HepG2 (cell line): ENCODE measurements around the gene STX1B. TPM values are rescaled to one million over a fixed set of nuclear protein-coding genes. Genes with fewer than 3 reads are reported as not detected.

ENCODE experiments used
- ATF1 ChIP-seq: IDR thresholded peaks from 2 replicates; pipeline ENCODE4 v1.6.1; 2016; ENCODE audit warnings: mild to moderate bottlenecking, control low read depth
- GPN1 ChIP-seq: sonication (generic); formaldehyde crosslinking; IDR thresholded peaks from 2 replicates; pipeline ENCODE4 v1.5.1; 2020; ENCODE audit warnings: missing genetic modification reagents, borderline replicate concordance
- HDAC1 ChIP-seq: sonication (generic); formaldehyde crosslinking; IDR thresholded peaks from 2 replicates; pipeline ENCODE4 v1.5.1; 2020; ENCODE audit warnings: mild to moderate bottlenecking, missing genetic modification reagents
- KDM6A ChIP-seq: IDR thresholded peaks from 2 replicates; pipeline ENCODE4 v1.6.1; 2016; ENCODE audit warnings: low read depth
- MZF1 ChIP-seq: sonication (generic); formaldehyde crosslinking; IDR thresholded peaks from 2 replicates; pipeline ENCODE4 v1.8.1; 2023; ENCODE audit warnings: mild to moderate bottlenecking, missing genetic modification reagents, borderline replicate concordance
- NFIC ChIP-seq: IDR thresholded peaks from 2 replicates; pipeline ENCODE4 v1.6.1; 2012; ENCODE audit warnings: mild to moderate bottlenecking, low read length, inconsistent platforms
- SALL2 ChIP-seq: sonication (generic); formaldehyde crosslinking; IDR thresholded peaks from 2 replicates; pipeline ENCODE4 v1.8.1; 2023; ENCODE audit warnings: mild to moderate bottlenecking, missing genetic modification reagents, inconsistent platforms
- TBX2 ChIP-seq: sonication (generic); formaldehyde crosslinking; IDR thresholded peaks from 2 replicates; pipeline ENCODE4 v1.5.0; 2020; ENCODE audit warnings: missing genetic modification reagents, mild to moderate bottlenecking, borderline replicate concordance
- ZBTB20 ChIP-seq: sonication (generic); formaldehyde crosslinking; IDR thresholded peaks from 2 replicates; pipeline ENCODE4 v1.8.1; 2023; ENCODE audit warnings: missing genetic modification reagents, low read depth, mild to moderate bottlenecking, borderline replicate concordance
- ZGPAT ChIP-seq: IDR thresholded peaks from 2 replicates; pipeline ENCODE4 v1.6.1; 2016; ENCODE audit warnings: mild to moderate bottlenecking
- ZMYM3 ChIP-seq: sonication (generic); formaldehyde crosslinking; IDR thresholded peaks from 2 replicates; pipeline ENCODE4 v1.5.1; 2020; ENCODE audit warnings: mild to moderate bottlenecking, missing genetic modification reagents
- ZNF230 ChIP-seq: sonication (generic); formaldehyde crosslinking; IDR thresholded peaks from 2 replicates; pipeline ENCODE4 v1.4.0; 2020; ENCODE audit warnings: mild to moderate bottlenecking, missing genetic modification reagents
- ZNF619 ChIP-seq: sonication (generic); formaldehyde crosslinking; IDR thresholded peaks from 2 replicates; pipeline ENCODE4 v1.4.0; 2020; ENCODE audit warnings: mild to moderate bottlenecking, missing genetic modification reagents
- polyA plus RNA-seq, 8 experiments: library from polyadenylated mRNA; depleted of rRNA in 3 of 8; stranded (reverse) in 7 of 8; unstranded in 1 of 8; fragments of >200 nt; fragmentation: Illumina TruSeq in 4 of 8; extraction: Trizol in 4 of 8; gene quantifications; 2 replicates each; pipeline versions ENCODE4 v1.2.1 to v1.2.3, GENCODE V29; 2011 to 2016; ENCODE audit warnings: low read depth in 4 of 8, missing spikeins in 1 of 8, mixed read lengths in 1 of 8; ENCODE audit not compliant: insufficient read depth in 1 of 8
- total RNA-seq, 5 experiments: library from RNA; depleted of rRNA; stranded (reverse); fragments of >200 nt; fragmentation: Illumina TruSeq; extraction: Trizol; gene quantifications; 2 replicates each; pipeline ENCODE4 v1.2.3, GENCODE V29; 2016; ENCODE audit warnings: low read depth in 1 of 5
- TF ChIP-seq, protein P1 (sequence below): sonication (generic); formaldehyde crosslinking; IDR thresholded peaks from 2 replicates; pipeline ENCODE4 v1.4.0; 2020; ENCODE audit warnings: missing genetic modification reagents, borderline replicate concordance
- TF ChIP-seq, protein P2 (sequence below): sonication (generic); formaldehyde crosslinking; IDR thresholded peaks from 2 replicates; pipeline ENCODE4 v1.4.0; 2020; ENCODE audit warnings: low read depth, mild to moderate bottlenecking, missing genetic modification reagents
- TF ChIP-seq, protein P3 (sequence below): conservative IDR thresholded peaks from 2 replicates; pipeline ENCODE4 v1.6.1; 2018; ENCODE audit warnings: missing genetic modification reagents
- TF ChIP-seq, protein P4 (sequence below): IDR thresholded peaks from 2 replicates; pipeline ENCODE4 v1.6.1; 2012; ENCODE audit warnings: low read length, improper control_type of control experiment

Gene STX1B
- total and polyA plus RNA-seq, 2 of the 13 experiments (the other 11 are each of a cell fraction or from before 2014, with no cell fraction given) = 2.1 to 3.0 TPM

DNA sequence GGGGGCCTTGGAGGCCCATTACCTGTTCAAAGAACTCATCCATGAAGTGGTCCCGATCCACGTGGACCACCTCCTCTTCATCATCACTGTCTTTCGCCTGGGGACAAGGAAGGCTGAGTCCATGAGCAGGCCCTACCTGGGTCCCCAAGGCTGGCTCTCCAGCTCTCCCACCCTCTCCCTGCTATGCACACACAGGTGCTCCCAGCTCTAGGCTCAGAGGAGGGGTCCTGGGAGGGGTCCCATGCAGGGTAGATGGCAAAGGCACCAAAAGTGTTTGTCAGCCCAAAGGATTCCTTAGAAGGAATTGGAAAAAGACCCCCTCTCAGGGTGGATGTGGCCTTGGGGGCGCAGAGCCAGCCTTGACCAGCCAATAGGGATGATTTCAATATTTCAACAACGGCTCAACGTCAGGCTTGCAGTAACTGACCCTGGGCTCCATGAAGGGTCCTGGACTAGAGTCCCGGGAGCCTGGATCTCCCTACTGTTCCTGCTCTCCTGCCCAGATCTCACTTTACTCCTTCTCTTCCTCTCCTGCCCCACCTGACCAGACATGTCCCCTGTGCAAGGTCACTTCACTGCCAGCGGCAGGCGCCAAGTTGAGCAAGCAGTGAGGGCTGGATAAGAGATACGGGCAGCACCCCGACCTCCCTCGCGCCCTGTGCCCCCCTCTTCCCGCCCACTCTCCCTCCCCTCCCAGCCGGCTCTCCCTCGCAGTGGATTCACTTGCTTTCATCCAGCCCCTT, 8.8 kb downstream of the STX1B start (continued):
- TF ChIP-seq ZMYM3 (CRISPR knock-in tag) = peak; percentile 76
- TF ChIP-seq, protein P1, sequence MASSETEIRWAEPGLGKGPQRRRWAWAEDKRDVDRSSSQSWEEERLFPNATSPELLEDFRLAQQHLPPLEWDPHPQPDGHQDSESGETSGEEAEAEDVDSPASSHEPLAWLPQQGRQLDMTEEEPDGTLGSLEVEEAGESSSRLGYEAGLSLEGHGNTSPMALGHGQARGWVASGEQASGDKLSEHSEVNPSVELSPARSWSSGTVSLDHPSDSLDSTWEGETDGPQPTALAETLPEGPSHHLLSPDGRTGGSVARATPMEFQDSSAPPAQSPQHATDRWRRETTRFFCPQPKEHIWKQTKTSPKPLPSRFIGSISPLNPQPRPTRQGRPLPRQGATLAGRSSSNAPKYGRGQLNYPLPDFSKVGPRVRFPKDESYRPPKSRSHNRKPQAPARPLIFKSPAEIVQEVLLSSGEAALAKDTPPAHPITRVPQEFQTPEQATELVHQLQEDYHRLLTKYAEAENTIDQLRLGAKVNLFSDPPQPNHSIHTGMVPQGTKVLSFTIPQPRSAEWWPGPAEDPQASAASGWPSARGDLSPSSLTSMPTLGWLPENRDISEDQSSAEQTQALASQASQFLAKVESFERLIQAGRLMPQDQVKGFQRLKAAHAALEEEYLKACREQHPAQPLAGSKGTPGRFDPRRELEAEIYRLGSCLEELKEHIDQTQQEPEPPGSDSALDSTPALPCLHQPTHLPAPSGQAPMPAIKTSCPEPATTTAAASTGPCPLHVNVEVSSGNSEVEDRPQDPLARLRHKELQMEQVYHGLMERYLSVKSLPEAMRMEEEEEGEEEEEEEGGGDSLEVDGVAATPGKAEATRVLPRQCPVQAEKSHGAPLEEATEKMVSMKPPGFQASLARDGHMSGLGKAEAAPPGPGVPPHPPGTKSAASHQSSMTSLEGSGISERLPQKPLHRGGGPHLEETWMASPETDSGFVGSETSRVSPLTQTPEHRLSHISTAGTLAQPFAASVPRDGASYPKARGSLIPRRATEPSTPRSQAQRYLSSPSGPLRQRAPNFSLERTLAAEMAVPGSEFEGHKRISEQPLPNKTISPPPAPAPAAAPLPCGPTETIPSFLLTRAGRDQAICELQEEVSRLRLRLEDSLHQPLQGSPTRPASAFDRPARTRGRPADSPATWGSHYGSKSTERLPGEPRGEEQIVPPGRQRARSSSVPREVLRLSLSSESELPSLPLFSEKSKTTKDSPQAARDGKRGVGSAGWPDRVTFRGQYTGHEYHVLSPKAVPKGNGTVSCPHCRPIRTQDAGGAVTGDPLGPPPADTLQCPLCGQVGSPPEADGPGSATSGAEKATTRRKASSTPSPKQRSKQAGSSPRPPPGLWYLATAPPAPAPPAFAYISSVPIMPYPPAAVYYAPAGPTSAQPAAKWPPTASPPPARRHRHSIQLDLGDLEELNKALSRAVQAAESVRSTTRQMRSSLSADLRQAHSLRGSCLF (CRISPR knock-in tag) = no peak
- no peak for TF ChIP-seq MZF1 (CRISPR knock-in tag)
- TF ChIP-seq SALL2 = no peak
- no peak for TF ChIP-seq NFIC
- TF ChIP-seq TBX2 (CRISPR knock-in tag) = peak; percentile 74
- no peak for TF ChIP-seq KDM6A (CRISPR knock-in tag)
- no peak for TF ChIP-seq ATF1 (CRISPR knock-in tag)
- TF ChIP-seq, protein P2, sequence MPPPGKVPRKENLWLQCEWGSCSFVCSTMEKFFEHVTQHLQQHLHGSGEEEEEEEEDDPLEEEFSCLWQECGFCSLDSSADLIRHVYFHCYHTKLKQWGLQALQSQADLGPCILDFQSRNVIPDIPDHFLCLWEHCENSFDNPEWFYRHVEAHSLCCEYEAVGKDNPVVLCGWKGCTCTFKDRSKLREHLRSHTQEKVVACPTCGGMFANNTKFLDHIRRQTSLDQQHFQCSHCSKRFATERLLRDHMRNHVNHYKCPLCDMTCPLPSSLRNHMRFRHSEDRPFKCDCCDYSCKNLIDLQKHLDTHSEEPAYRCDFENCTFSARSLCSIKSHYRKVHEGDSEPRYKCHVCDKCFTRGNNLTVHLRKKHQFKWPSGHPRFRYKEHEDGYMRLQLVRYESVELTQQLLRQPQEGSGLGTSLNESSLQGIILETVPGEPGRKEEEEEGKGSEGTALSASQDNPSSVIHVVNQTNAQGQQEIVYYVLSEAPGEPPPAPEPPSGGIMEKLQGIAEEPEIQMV = peak; percentile 40; the same call in 1 of the 2 replicates
- TF ChIP-seq, protein P3, sequence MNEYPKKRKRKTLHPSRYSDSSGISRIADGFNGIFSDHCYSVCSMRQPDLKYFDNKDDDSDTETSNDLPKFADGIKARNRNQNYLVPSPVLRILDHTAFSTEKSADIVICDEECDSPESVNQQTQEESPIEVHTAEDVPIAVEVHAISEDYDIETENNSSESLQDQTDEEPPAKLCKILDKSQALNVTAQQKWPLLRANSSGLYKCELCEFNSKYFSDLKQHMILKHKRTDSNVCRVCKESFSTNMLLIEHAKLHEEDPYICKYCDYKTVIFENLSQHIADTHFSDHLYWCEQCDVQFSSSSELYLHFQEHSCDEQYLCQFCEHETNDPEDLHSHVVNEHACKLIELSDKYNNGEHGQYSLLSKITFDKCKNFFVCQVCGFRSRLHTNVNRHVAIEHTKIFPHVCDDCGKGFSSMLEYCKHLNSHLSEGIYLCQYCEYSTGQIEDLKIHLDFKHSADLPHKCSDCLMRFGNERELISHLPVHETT = no peak
- TF ChIP-seq GPN1 (CRISPR knock-in tag) = no peak
- peak; percentile 39; the same call in 1 of the 2 replicates for TF ChIP-seq ZGPAT (CRISPR knock-in tag)
- TF ChIP-seq, protein P4, sequence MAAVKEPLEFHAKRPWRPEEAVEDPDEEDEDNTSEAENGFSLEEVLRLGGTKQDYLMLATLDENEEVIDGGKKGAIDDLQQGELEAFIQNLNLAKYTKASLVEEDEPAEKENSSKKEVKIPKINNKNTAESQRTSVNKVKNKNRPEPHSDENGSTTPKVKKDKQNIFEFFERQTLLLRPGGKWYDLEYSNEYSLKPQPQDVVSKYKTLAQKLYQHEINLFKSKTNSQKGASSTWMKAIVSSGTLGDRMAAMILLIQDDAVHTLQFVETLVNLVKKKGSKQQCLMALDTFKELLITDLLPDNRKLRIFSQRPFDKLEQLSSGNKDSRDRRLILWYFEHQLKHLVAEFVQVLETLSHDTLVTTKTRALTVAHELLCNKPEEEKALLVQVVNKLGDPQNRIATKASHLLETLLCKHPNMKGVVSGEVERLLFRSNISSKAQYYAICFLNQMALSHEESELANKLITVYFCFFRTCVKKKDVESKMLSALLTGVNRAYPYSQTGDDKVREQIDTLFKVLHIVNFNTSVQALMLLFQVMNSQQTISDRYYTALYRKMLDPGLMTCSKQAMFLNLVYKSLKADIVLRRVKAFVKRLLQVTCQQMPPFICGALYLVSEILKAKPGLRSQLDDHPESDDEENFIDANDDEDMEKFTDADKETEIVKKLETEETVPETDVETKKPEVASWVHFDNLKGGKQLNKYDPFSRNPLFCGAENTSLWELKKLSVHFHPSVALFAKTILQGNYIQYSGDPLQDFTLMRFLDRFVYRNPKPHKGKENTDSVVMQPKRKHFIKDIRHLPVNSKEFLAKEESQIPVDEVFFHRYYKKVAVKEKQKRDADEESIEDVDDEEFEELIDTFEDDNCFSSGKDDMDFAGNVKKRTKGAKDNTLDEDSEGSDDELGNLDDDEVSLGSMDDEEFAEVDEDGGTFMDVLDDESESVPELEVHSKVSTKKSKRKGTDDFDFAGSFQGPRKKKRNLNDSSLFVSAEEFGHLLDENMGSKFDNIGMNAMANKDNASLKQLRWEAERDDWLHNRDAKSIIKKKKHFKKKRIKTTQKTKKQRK = no peak
- peak; percentile 60; the same call in 1 of the 2 replicates for TF ChIP-seq ZNF230 (CRISPR knock-in tag)
- TF ChIP-seq ZBTB20 (CRISPR knock-in tag) = no peak
- TF ChIP-seq HDAC1 (CRISPR knock-in tag) = no peak
- TF ChIP-seq ZNF619 (CRISPR knock-in tag) = no peak
